NCI-H2107 treated with DMSO at 0.1 percent for 48 hours (cell line): ENCODE measurements around the gene CPNE8.
"Not testable (repeated sequence)": the region's sequence is repeated elsewhere in the genome, so short reads cannot be mapped to it uniquely, and the experiment has no call there.

Source experiments
- DNase-seq: peaks from one replicate; lab custom pipeline; 2025; ENCODE audit not compliant: unreplicated experiment; lab: John Stamatoyannopoulos, UW

CPNE8 gene

DNA sequence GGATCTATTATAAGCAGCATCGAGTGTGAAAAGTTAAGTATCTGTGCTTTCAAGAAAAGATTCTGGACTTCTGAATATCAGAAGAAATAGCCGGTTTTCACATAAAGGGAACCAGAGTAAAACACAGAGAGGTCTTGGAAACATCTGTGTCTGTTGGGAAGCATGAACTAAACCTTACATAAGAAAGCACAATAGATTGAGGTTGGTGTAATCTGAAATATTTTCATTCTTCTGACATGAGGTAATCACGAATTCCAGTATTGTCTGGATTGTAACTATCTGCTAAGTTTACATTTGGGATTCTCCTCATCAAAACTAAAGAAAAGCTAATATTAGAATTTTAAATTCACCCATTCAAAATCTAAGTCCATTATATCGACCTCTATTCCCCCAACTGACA, 161.3 kb downstream of the CPNE8 start:
- no peak for DNase-seq

DNA sequence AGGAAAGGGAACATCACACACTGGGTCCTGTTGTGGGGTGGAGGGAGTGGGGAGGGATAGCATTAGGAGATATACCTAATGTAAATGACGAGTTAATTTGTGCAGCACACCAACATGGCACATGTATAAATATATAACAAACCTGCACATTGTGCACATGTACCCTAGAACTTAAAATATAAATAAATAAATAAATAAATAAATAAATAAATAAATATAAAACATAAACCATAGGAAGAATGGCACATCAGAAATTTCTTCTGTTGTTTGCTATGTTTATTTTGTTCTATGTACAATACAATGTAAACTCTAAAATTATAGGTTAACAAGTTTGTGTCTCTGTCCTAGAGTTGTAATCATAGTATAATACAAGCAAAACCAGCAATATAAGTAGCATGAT, 162.9 kb downstream of the CPNE8 start:
- DNase-seq, result not testable (repeated sequence)

DNA sequence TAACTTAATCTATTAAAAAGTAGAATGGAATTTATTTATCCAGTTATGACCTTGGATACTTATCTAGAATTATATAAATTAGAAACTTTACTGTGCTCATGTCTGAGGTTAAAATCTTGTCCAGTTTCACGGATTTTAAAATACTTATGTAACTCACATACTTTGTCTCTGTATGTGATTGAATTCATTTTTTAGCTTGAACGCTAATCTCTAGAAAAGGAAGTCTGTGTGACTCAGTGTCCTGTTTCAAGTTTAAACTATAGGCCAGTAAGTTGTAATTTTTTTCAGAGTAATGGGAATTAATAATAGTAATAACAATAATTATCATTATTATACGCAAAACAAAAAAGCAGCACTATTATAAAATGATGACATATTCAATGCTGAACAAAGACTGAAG, 168.6 kb downstream of the CPNE8 start:
- no peak for DNase-seq

DNA sequence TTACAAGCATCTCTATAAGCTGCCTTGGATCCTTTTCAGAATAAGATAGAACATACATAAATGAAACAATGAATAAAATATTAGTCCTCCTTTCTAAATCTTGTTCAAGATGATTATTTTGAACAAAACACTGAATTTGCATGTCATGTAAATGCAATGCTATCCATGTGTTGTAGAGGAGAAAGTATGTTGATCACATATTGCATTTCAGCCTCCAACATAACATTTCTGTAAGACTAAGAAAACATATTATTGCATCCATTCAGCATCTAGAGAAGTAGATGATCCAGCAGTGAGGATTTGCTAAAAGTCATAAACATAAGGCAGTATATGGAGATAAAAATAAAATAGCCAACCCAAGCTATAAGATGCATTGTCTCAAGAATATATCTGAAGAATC, 172.6 kb downstream of the CPNE8 start:
- DNase-seq, result no peak

DNA sequence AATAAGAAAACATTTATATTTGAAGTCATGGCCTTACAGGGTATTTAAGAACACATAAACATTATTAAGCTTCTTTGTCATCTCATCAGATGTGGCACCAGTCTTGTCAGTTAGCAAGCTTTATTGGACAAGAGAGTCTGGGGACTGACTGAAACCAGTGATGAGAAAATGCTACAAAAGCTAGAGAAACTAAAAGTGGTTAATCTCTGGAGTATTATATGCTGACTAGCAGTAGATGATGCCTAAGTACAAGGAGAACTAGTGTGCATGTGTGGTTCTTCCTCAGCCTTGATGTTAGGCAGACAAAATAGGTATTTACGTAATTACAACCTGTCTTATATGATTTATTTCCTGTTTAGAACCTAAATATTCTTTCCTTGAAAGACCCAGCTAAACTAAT, 176.5 kb downstream of the CPNE8 start:
- no peak for DNase-seq

DNA sequence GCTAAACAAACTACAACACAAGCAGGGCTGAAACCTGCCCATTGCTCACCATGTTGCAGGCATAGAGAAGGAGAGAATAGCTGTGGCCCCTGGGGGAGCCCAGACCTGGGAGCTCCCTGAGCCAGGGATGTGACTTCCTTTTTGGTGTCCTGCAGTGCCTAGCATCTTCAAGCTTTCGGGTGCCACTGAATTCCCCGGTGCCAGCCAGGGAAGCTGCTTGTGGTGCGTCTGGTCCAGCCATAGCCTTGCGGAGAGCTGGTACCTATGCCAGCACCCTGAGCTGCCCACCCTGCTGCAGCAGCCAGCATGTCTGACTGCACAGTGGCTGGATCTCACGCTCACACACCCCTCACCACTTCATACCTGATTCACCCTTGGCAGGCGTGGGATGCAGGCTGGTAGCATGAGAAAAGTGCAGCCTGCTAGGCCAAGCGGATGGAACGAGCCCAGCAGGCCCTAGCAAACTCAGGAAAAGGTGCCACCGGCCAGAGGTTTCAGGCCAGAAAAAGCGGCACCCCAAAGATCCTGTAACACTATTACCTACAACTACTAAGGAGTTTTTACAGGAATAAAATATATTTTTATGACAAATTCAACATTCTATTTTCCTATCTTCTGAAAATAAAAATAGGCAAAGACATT, 183.7 kb downstream of the CPNE8 start:
- no peak for DNase-seq

DNA sequence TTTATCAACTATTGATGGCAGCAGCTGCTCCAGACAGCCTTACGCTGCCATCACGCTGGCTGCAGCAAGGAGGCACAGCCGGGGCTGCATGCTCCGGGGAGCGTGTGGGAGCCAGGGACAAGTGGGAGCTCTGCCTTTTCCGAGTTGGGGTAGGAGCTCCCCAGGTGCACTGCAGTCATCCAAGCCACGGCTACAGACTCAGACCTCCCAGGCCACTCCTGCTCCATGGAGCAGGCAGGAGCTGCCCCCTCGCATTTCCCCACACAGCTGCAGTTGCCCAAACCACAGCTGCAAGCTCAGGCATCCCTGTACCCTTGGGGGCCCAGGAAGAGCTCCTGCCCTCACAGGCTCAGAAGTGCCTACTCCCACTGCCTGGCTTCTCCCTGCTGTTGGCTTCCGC, 184.7 kb downstream of the CPNE8 start:
- no peak for DNase-seq

DNA sequence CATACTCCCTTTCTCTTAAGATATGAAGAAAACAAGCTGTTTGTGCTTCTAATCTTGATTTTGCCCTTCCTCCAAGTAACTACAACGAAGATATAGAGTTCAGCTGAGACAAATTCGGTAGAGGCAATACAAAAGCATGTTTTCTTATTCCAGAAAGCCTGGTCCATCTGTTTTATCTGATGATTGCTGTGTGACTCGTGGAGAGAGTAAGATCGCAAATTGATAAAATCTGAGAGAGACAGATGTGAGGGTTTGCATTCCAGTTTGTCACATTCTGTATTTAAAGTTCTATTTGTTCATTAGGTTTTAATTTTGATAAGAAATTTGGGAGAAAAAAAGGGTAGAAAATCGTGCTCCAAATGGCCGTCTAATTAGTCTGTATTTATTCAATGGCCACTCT, 192.1 kb downstream of the CPNE8 start:
- DNase-seq, result no peak

DNA sequence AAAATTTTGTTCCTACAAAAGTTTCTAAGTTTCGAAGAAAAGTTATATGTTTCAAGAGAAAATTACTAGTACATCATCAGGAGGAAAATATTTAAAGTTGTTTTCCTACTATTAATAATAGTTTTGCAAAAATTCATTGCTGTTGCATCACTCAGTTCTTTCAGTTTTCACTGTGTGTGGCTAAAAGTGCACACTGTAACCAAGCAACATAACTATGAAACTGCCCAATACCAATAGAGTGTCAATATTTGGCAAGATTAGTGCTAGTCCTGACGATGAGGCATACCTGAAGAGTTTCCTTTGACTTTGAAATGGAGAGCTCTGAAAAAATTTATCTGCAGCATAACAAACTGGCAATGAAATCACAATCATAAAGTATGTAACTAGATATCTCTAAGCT, 194.3 kb downstream of the CPNE8 start:
- DNase-seq, result no peak

DNA sequence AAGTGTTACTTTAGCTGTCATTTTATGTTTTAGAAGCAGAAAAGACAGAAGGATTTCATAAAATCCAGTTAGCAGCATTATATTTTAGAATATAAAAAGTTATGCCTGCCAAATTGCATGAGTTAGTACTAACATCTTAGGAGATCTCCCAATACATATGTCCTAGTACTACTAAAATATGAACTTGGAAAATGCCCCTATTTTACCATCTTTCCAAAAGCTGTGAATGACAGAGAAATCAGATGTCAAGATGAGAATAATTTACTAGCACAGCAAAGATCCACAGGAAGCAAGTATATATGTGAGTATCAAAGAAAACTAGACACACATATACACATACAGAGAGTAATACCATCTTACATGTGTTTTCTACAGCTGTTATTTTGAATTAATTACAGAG, 196.9 kb downstream of the CPNE8 start:
- no peak for DNase-seq

DNA sequence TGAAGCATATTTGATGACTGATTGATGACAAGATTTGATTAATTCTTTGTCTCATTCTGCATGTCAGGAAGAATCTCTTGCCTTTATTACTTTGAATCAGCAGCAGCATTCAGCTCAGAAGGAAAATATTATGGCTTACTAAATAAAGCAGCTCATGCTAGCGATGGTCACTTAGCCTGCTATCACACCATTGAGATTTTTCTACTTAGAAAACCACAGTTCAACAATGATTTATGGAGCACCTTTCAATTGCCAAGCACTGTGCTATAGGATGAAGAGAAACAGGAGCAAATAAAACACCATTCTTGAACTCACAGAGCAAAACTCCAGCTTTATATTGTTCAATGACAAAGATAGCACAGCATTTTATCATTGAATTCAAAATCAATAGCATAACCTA, 197.7 kb downstream of the CPNE8 start:
- no peak for DNase-seq

DNA sequence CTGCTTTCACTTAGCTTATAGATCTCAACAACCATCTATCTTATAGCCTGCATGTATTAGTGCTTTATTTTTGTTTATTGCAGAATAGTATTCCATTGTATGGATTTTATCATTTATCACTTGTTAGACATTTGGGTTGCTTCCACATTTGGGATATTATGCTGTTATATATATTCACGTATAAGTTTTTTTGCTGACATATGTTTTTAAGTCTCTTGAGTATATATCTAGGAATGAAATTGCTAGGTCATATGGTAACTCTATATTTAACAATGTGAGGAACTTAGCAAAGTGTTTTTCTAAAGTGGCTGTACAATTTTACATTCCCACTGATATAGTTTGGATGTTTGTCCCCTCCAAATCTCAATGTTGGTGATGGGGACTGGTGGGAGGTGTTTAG, 208.1 kb downstream of the CPNE8 start:
- no peak for DNase-seq

DNA sequence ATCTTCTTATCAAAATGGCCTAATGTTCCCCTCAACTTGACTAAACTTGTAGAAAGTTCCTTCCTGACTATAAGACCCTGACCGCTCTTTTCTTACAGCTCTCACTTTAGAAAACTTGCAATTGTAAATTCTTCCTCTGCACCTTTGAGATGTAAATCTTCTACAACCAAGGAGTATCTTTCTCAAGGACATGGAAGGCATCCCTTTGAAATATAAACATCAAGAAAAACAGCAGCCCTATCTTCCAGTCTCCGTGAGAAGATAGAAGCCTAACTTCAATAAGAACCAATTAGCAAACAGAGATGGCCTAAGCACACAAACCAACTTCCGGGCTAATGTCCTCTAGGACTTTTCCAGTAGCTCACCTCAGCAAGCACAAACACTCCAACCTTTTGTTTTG, 210.3 kb downstream of the CPNE8 start:
- no peak for DNase-seq

DNA sequence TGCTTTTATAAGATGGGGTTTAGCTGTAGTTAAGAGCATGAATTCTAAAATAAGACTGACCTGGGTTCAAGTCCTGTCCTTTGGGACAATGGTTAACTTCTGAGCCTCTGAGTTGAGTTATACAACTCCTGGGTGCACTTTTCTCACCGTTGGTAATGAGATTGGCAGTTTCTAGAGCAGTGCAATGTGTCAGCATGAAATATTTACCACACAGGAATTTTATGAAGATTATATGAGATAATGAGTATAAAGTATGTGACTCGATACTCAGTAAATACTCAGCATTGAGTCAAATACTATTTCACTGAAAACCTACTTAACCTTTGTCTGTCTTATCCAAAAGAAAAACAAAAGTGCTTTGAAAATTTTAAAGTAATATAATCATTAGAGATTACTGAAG, 214.2 kb downstream of the CPNE8 start:
- no peak for DNase-seq

DNA sequence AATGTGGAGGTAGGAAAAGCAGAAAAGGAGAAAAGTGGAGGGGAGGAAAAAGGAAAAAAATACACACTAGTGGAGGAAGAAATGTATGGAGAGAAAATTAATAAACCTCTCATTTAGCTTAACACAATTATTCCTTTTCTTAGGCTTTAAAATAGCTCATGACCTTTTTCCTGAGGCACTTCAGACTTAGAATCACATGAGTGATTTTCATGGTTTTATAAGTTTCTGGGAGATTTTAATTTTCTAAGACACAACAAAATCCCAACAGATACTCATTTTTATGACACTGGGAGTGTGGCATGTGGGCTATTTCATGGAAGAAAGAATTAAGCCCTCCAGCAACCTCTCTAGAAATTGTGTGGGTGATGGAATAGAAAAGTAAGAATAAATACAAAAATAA, 214.7 kb downstream of the CPNE8 start:
- no peak for DNase-seq

DNA sequence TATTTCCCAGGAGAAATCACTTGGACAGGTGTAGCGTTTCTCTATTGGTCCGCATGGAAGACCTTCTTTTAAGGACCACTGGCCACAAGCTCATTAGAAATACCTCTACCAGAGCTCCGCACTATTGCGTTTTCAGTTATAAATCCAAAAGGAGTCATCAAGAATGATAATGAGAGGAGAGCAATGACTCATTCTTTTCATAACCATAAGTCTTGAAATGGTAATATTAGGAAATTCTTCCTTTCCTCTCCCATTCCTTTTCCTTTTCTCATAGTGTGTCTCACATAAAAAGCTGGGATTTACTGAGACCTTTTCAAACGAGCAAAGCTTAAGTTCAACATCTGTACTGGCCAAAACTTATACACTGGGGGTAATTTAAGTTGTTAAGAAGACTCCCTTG, 215.7 kb downstream of the CPNE8 start:
- no peak for DNase-seq

DNA sequence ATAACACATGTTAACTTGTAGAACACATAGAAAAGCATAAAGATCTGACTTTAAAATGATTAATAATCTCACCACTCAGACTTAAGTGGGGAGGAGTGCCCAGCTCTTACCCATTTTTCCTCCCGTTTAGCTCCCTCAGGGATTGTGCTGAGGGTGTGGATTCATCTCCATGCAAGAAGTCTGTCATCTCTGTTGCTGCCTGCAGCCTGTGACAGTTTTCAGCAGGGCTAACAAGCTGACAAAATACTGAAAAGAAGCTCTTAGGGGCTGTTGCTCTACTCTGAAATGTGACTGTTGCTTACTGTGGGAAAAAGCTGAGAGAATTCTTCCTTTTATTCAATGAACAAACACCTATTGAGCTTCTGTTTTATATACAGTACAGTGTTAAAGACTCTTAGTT, 216.2 kb downstream of the CPNE8 start:
- no peak for DNase-seq

DNA sequence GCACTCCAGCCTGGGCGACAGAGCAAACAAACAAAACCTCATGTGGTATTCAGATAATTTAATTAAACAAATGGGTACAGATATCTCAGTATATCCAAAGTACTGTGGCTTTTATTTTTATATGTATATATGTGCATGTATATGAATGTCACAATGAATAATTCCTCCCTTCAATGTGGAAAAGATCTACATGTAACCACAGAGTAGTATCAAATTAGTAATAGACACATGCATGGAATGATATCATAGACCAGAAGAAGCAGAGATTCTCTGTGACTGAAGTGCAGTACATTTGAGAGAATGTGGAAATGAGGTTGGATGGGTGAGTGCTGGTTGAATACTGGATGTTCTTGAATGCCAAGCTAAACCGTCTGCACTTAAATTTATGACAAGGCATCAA, 222.9 kb downstream of the CPNE8 start:
- DNase-seq, result no peak

DNA sequence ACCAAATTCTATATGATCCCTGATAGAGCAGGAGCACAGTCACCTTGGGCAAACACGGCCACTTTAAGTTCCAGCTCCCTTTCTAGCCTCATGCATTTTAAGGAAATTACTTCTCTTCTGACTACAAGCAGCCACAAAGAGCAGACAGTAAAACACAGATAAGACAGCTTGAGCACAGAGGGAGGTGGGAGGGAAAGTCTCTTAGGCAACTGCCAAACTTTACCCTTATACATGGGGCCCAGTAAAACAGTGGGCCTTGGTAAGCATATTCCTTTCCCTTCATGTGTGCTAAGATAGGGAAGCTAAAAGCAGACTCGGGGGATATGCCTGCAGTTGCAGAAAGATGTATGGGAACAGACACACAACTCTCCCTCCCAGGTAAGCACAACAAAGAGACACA, 235.9 kb downstream of the CPNE8 start:
- no peak for DNase-seq

DNA sequence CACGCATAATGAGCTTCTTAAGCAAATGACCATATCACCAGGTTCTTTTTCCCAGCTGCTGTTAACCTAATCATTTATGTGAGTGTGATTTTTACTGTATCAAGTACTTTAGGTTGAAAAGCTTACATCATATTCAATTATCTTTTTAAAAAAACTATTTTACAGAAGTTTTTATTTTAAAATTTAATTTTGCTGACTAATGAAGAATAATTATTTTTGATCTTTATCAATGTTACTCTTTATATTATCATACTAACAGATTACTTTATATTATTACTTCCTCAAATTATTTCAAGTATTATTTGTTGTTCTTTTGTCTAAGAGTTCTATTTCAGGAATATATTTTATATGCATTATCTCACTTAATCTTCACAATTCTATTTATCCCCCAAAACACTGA, 236.3 kb downstream of the CPNE8 start:
- no peak for DNase-seq

DNA sequence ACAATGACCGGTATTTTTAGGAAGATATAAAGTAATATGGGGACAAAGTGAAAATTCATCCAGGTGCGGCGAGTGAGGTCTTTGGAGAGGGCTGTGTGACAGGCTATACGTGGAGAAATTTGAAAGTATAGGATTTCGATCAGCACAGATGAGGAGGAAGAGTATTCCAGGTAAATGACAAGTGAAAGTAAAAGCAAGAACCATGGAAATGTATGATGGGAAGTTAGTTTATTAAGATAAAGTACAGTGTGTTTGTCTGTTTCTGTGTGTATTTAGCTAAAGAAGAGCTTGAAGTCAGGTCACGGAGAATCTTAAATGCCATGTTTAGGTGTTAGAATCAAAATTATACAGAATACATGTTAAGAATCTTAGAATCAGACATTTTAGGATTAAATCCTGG, 239.0 kb downstream of the CPNE8 start:
- DNase-seq, result no peak

DNA sequence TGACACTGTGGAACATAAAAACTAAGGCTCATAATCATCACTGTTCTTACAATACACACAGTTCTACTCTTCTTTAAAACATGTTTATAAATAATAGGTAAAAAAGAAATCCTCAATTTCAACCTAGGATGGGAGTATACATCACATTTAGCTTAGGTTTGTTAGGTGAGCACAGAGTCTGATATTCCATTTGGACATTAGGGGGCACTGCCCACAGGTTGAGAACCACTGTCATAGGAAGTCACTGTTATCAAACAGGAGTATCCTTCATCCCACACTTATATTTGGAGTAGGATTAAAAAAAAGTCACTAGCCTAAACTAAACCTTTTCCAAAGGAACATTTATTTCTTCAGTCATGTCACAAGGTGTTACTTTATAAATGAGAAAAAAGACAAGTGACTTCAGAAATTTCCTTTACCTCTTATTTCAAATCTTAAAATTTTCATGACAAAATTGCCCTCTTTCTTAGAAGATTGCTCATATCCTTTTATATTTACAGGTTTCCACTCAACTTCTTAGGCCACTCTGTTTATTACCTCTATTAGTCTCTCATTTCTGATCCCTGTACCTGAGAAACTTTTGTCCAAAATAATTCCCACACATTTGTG, 240.6 kb downstream of the CPNE8 start:
- DNase-seq, result no peak

DNA sequence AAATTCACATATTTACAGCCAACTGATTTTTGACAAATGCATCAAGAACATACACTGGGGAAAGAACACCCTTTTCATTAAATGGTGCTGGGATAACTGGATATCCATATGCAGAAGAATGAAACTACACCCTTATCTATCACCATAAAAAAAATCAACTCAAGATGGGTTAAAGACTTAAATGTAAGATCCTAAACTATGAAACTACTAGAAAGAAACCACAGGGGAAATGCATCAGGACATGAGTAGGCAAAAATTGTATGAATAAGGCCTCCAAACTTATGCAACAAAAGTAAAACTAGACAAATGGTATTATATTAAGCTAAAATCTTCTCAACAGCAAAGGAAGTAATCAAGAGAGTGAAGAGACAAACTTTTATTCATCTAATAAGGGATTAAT, 242.6 kb downstream of the CPNE8 start:
- DNase-seq, result no peak
